Measurements from ENCODE around the gene ELF4.

Gene ELF4

GRCh38 chrX:130145123-130145522 lies 34.8 kb upstream of the ELF4 start:
- intact Hi-C loops (cut with DNase I; ENCODE audit: low total_unique reads), result no loop called here
- H3K36me3 ChIP-seq, result peaks cover 0 to 72% (median 4%) of the 10 kb centered on the region in 3 donors
- H3K27ac ChIP-seq, result no peak overlapping the region
- no peaks in the 10 kb centered on the region for H3K27me3 ChIP-seq
- H3K9me3 ChIP-seq, result no peaks in the 10 kb centered on the region
- no peak for TF ChIP-seq CTCF (IDR thresholded peaks at IDR 0.05)
- DNase-seq, result no peak
- H3K4me3 ChIP-seq, result no peak overlapping the region
- no peaks in the 10 kb centered on the region for H3K4me1 ChIP-seq

- H3K27me3 ChIP-seq, result no peaks in the 10 kb centered on the region
- no peak overlapping the region for H3K4me3 ChIP-seq
- H3K9me3 ChIP-seq, result no peaks in the 10 kb centered on the region
- no peak for TF ChIP-seq CTCF (IDR thresholded peaks at IDR 0.05)
- no peak for DNase-seq
- H3K4me1 ChIP-seq, result no peaks in the 10 kb centered on the region
- H3K36me3 ChIP-seq, result peaks cover 0 to 79% (median 4%) of the 10 kb centered on the region in 3 donors
- intact Hi-C loops (cut with DNase I; ENCODE audit: low total_unique reads), result no loop called here
- H3K27ac ChIP-seq, result no peak overlapping the region
These were observed 34.2 kb upstream of the ELF4 start for GRCh38 chrX:130144509-130144908.

GRCh38 chrX:130139474-130140201 lies 29.3 kb upstream of the ELF4 start:
- Histone ChIP-seq H3K36me3 (peaks cover 8 to 67% (median 17%) of the 10 kb centered on the region in 3 donors), H3K27ac (no peak overlapping the region), H3K9me3 (no peaks in the 10 kb centered on the region), H3K4me3 (no peak overlapping the region), H3K4me1 (no peaks in the 10 kb centered on the region), H3K27me3 (no peaks in the 10 kb centered on the region)
- intact Hi-C loops (cut with DNase I; ENCODE audit: low total_unique reads), result no loop called here
- TF ChIP-seq CTCF (IDR thresholded peaks at IDR 0.05), result no peak
- DNase-seq, result no peak

- TF ChIP-seq CTCF (IDR thresholded peaks at IDR 0.05), result no peak
- Histone ChIP-seq H3K4me3 (no peak overlapping the region), H3K36me3 (peaks cover 8 to 67% (median 31%) of the 10 kb centered on the region in 3 donors), H3K4me1 (no peaks in the 10 kb centered on the region), H3K27me3 (no peaks in the 10 kb centered on the region), H3K27ac (no peak overlapping the region), H3K9me3 (no peaks in the 10 kb centered on the region)
- intact Hi-C loops (cut with DNase I; ENCODE audit: low total_unique reads), result no loop called here
- no peak for DNase-seq
These were observed 26.7 kb upstream of the ELF4 start for GRCh38 chrX:130136961-130137360.

- no peaks in the 10 kb centered on the region for H3K9me3 ChIP-seq
- DNase-seq, result no peak
- H3K4me1 ChIP-seq, result no peaks in the 10 kb centered on the region
- TF ChIP-seq CTCF (IDR thresholded peaks at IDR 0.05), result no peak
- peaks cover 8 to 68% (median 34%) of the 10 kb centered on the region in 3 donors for H3K36me3 ChIP-seq
- intact Hi-C loops (cut with DNase I; ENCODE audit: low total_unique reads), result no loop called here
- H3K4me3 ChIP-seq, result no peak overlapping the region
- no peaks in the 10 kb centered on the region for H3K27me3 ChIP-seq
- no peak overlapping the region for H3K27ac ChIP-seq
These were observed 26.2 kb upstream of the ELF4 start for GRCh38 chrX:130136496-130136895.
